HG03135 (cell line): Measurements from ENCODE around the gene PTH2.

ENCODE experiments used
- ATAC-seq: cut with Tn5 transposase; IDR thresholded peaks from one replicate; pipeline ENCODE4 v1.9.1; 2021; ENCODE audit warnings: mild to moderate bottlenecking, moderate library complexity; ENCODE audit not compliant: unreplicated experiment

The PTH2 gene

GRCh38 chr19:49415102-49415809, 8.0 kb downstream of the PTH2 start:
- ATAC-seq: no peak

GRCh38 chr19:49414256-49414655, 9.0 kb downstream of the PTH2 start:
- ATAC-seq: no peak

GRCh38 chr19:49413348-49413747, 9.9 kb downstream of the PTH2 start:
- ATAC-seq: no peak

GRCh38 chr19:49411681-49412326, 11.4 kb downstream of the PTH2 start:
- ATAC-seq: no peak

- no peak for ATAC-seq
Measured at GRCh38 chr19:49409441-49410029, 13.7 kb downstream of the PTH2 start.

- ATAC-seq: no peak
Measured at GRCh38 chr19:49408816-49409440, 14.3 kb downstream of the PTH2 start.

GRCh38 chr19:49407482-49408015, 15.7 kb downstream of the PTH2 start:
- ATAC-seq: no peak

- no peak for ATAC-seq
Measured at GRCh38 chr19:49407079-49407478, 16.2 kb downstream of the PTH2 start.

GRCh38 chr19:49403404-49404187, 19.6 kb downstream of the PTH2 start:
- no peak for ATAC-seq

GRCh38 chr19:49400029-49400428, 23.2 kb downstream of the PTH2 start:
- ATAC-seq: no peak

- no peak for ATAC-seq
Measured at GRCh38 chr19:49398931-49399330, 24.3 kb downstream of the PTH2 start.

- ATAC-seq: no peak
Measured at GRCh38 chr19:49398001-49398615, 25.1 kb downstream of the PTH2 start.

GRCh38 chr19:49396738-49397505, 26.3 kb downstream of the PTH2 start:
- ATAC-seq: no peak

GRCh38 chr19:49395581-49396407, 27.4 kb downstream of the PTH2 start:
- ATAC-seq: no peak

GRCh38 chr19:49393881-49394280, 29.4 kb downstream of the PTH2 start:
- no peak for ATAC-seq

GRCh38 chr19:49391581-49392399, 31.5 kb downstream of the PTH2 start:
- no peak for ATAC-seq

- ATAC-seq: no peak
Measured at GRCh38 chr19:49390929-49391359, 32.3 kb downstream of the PTH2 start.
